HepG2 (cell line): ENCODE results near the gene RGS6.

ENCODE experiments used
- PHB2 ChIP-seq: fragments of 450-650 bp; IDR thresholded peaks from 2 replicates; pipeline ENCODE4 v1.6.1; 2018; ENCODE audit not compliant: partially characterized antibody
- SMAD1 ChIP-seq: sonication (generic); formaldehyde crosslinking; IDR thresholded peaks from 2 replicates; pipeline ENCODE4 v1.4.0; 2020; ENCODE audit warnings: missing genetic modification reagents, low read depth, mild to moderate bottlenecking, borderline replicate concordance
- THAP7 ChIP-seq: sonication (generic); formaldehyde crosslinking; IDR thresholded peaks from 2 replicates; pipeline ENCODE4 v1.8.1; 2023; ENCODE audit warnings: mild to moderate bottlenecking, missing genetic modification reagents

- TF ChIP-seq THAP7 (CRISPR knock-in tag) = no peak
- no peak for TF ChIP-seq PHB2
- TF ChIP-seq SMAD1 (CRISPR knock-in tag) = no peak
These were observed 64.4 kb downstream of the RGS6 start for GRCh38 chr14:71996610-71997009.
